DND-41 (cell line): ENCODE results near the gene CEP63.

Experiments used
- EZH2 ChIP-seq: IDR thresholded peaks from 3 replicates; pipeline ENCODE4 v1.6.1; 2012; ENCODE audit warnings: borderline replicate concordance, low read depth, mild to moderate bottlenecking, moderate library complexity, low read length, inconsistent platforms; ENCODE audit not compliant: severe bottlenecking
- TF ChIP-seq, protein P1 (sequence below): IDR thresholded peaks from 2 replicates; pipeline ENCODE4 v1.5.1; 2012; ENCODE audit warnings: borderline replicate concordance, low read length, moderate library complexity, mild to moderate bottlenecking; ENCODE audit not compliant: poor library complexity, severe bottlenecking; ENCODE audit errors: extremely low read depth

DNA sequence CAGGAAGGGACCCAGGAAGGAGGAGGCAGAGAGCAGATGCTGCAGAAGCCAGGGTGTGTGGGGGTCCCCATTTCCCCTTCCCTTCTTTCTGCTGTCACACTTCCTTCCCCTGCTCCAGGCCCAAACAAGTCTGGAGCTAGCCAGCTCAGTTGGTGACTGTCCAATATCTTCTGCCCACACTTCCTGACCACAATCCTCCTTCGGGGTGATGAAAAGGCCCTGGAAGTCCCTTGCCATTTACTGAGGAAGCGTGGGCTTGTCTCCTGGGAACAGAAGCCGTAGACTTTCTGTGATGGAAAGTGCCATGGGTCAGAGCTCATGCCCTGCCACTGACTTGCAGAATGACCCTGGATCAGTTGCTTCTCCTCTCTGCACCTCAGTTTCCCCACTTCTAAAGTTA lies 39.1 kb upstream of the CEP63 start:
- TF ChIP-seq, protein P1, sequence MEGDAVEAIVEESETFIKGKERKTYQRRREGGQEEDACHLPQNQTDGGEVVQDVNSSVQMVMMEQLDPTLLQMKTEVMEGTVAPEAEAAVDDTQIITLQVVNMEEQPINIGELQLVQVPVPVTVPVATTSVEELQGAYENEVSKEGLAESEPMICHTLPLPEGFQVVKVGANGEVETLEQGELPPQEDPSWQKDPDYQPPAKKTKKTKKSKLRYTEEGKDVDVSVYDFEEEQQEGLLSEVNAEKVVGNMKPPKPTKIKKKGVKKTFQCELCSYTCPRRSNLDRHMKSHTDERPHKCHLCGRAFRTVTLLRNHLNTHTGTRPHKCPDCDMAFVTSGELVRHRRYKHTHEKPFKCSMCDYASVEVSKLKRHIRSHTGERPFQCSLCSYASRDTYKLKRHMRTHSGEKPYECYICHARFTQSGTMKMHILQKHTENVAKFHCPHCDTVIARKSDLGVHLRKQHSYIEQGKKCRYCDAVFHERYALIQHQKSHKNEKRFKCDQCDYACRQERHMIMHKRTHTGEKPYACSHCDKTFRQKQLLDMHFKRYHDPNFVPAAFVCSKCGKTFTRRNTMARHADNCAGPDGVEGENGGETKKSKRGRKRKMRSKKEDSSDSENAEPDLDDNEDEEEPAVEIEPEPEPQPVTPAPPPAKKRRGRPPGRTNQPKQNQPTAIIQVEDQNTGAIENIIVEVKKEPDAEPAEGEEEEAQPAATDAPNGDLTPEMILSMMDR, result no peak
- no peak for TF ChIP-seq EZH2
